Large intestine (tissue), 3 donors: ENCODE data around the gene PRDM15. TPM values are rescaled to one million over a fixed set of nuclear protein-coding genes. Genes with fewer than 3 reads are reported as not detected.

Source experiments
- DNase-seq, 2 donors: peaks; one replicate each; pipeline versions ENCODE4 v3.0.0 to v3.0.0-alpha.2; 2013
- H3K27ac ChIP-seq: one replicate; pipeline ENCODE4 v1.5.1; 2013; ENCODE audit warnings: low read length
- H3K27me3 ChIP-seq: 2 replicates; pipeline ENCODE4 v1.6.1; 2013; ENCODE audit warnings: low read length; ENCODE audit not compliant: control insufficient read depth, insufficient read depth
- H3K36me3 ChIP-seq: 2 replicates; pipeline ENCODE4 v1.6.1; 2013; ENCODE audit warnings: low read length; ENCODE audit not compliant: control insufficient read depth, insufficient read depth
- H3K4me1 ChIP-seq: one replicate; pipeline ENCODE4 v1.6.1; 2013; ENCODE audit warnings: low read length; ENCODE audit not compliant: control insufficient read depth, insufficient read depth
- H3K4me3 ChIP-seq: one replicate; pipeline ENCODE4 v1.5.1; 2013; ENCODE audit warnings: low read length
- H3K9me3 ChIP-seq: one replicate; pipeline ENCODE4 v1.6.1; 2013; ENCODE audit warnings: mild to moderate bottlenecking, low read depth, low read length, moderate library complexity; ENCODE audit not compliant: control insufficient read depth
- WGBS: methylation state at CpG from one replicate; pipeline ENCODE4 v1.1.5; 2013; ENCODE audit warnings: low lambda C conversion rate; ENCODE audit not compliant: insufficient coverage; 5-methylcytosine and 5-hydroxymethylcytosine counted together
- polyA plus RNA-seq: library from polyadenylated mRNA; unstranded; fragments of 120-200 nt; gene quantifications from one replicate; pipeline ENCODE4 v1.2.1, GENCODE V29; 2013

The PRDM15 gene
- polyA plus RNA-seq, 1 donor = 6.0 TPM

DNA sequence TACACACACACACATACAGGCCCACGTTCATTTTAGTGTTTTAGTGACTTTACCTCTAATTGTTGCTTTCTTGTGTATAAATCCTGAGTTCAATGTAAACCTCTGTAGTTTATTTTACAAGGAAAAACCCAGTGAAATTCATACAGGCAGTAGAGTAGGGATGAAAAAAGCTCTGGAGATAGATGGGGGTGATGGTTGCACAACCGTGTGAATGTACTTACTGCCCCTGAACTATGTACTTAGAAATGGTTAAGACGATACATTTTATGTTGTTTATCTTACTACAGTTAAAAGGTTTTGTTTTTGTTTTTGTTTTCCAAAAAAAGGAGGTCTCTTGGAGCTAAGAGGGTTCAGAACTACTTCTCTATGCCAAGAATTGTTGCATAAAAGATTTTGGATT is 29.7 kb upstream of the PRDM15 start:
- Histone ChIP-seq H3K27ac (no peak overlapping the region), H3K9me3 (peaks cover 2% of the 10 kb centered on the region), H3K4me3 (no peak overlapping the region), H3K4me1 (no peaks in the 10 kb centered on the region), H3K27me3 (no peaks in the 10 kb centered on the region), H3K36me3 (peaks cover 58% of the 10 kb centered on the region)
- no CpG with 5 or more reads among the region's 3 CpGs for WGBS
- no peak for DNase-seq

DNA sequence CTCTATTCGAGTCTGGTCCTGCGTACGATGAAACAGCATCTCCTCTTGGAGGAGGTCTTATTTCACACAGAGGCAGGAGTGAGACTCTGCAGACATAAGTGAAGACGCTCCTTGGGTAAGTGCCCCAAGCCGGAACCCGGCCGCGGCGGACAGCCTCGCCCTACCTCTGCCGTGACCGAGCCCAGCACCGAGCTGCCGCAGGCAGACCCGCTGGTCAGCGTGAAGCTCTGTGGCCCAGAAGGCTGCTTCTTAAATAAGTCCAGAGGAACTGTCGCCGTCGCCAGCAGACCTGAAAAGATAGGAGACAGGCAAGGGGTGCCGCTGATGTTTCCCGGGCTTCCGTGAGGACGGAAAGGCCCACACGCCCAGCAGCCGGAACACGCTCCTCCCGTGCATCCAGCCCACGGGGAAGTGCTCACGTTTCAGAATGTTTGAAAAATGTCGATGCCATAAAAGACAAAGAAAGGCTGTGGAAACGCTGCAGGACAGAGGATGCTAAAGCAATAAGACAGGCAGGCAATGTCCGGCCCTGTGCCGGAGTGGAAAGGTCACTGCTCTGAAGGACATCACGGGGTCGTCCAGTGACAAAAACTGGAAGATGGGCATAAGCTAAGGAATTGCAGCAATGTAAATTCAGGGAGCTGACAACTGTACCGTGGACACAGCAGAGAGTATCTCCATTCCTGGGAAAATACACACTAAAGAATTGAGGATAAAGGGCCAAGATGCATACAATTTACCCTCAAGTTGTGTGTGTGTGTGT is 28.5 kb upstream of the PRDM15 start:
- no peaks in the 10 kb centered on the region for H3K27me3 ChIP-seq
- H3K4me3 ChIP-seq = no peak overlapping the region
- H3K27ac ChIP-seq = no peak overlapping the region
- no peaks in the 10 kb centered on the region for H3K4me1 ChIP-seq
- 100% methylated on average over 4 of the region's 36 CpGs for WGBS
- H3K36me3 ChIP-seq = peaks cover 49% of the 10 kb centered on the region
- no peak for DNase-seq
- H3K9me3 ChIP-seq = peaks cover 2% of the 10 kb centered on the region

DNA sequence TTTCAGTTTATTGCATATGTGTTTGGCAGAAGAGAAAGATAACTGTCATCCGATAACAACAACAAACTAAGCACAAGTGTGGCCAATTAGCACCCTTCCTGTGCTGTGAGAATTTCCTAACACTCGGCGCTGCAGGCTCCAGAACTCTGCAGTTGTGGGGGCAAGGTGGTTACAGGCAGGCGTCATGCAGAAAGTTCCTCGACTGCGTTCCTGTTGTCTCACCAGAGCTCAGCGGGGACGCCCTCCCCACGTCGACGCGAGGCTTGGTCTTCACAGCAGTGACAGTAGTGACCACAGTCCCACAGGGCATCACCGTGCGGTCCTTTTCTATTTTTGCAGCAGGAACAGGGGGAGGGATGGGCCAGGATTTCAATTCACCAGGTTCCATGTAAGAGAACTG is 27.6 kb upstream of the PRDM15 start:
- H3K27me3 ChIP-seq = no peaks in the 10 kb centered on the region
- WGBS = no CpG with 5 or more reads among the region's 14 CpGs
- H3K9me3 ChIP-seq = peaks cover 2% of the 10 kb centered on the region
- H3K4me3 ChIP-seq = no peak overlapping the region
- no peak for DNase-seq
- no peaks in the 10 kb centered on the region for H3K4me1 ChIP-seq
- H3K27ac ChIP-seq = no peak overlapping the region
- H3K36me3 ChIP-seq = peaks cover 49% of the 10 kb centered on the region

DNA sequence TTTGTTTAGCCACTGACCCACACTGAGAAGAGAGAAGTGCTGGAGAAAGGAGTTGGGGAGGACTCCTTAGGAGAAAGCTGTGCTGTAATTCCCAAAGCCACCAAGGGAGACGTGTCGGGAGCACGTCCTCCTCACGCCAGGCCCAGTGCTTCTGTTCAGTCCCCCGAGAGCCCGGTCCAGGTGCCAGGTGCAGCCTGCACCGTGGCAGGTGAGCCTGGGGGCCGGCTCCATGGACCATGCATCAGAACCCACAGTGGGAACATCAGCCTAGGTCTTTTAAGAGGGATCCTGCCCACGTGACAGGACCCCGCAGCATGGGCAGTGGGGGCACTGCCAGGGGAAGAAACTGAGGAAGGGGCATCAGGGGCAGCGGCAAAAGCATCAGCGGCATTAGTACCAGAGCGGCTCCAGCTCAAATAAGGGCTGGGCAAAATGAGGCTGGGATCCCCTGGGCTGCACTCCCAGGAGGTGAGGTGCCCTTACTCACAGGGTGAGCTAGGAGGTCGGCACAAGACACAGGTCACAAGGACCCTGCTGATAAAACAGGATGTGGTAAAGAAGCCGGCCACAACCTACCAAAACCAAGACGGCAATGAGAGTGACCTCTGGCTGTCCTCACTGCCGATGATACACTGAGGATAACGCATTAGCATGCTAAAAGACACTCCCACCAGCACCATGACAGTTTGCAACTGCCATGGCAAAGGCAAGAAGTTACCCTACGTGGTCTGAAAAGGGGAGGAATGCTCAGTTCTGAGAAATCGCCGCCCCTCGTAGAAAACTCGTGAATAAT is 24.6 kb upstream of the PRDM15 start:
- H3K36me3 ChIP-seq = peaks cover 44% of the 10 kb centered on the region

DNA sequence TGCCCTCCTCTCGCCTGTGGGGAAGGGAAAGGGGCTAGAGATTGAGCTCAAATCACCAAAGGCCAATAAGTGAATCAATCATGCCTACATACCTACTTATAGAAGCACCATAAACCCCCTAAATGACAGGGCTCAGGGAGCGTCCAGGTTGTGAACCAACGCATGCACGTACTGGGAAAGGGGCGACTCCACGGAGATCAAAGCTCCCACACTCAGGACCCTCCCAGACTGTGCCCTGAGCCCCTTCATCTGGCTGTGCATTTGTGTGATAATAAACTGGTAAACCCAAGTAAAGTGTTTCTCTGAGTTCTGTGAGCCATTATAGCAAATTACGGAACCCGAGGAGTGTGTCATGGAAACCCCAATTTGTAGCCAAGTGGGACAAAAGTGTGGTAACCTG is 23.8 kb upstream of the PRDM15 start:
- peaks cover 47% of the 10 kb centered on the region for H3K36me3 ChIP-seq

More for the DNA sequence above, 24.6 kb upstream of the PRDM15 start:
- Histone ChIP-seq H3K27ac (no peak overlapping the region), H3K4me3 (no peak overlapping the region), H3K4me1 (no peaks in the 10 kb centered on the region), H3K9me3 (peaks cover 2% of the 10 kb centered on the region), H3K27me3 (no peaks in the 10 kb centered on the region)
- WGBS = no CpG with 5 or more reads among the region's 23 CpGs
- DNase-seq = no peak

DNA sequence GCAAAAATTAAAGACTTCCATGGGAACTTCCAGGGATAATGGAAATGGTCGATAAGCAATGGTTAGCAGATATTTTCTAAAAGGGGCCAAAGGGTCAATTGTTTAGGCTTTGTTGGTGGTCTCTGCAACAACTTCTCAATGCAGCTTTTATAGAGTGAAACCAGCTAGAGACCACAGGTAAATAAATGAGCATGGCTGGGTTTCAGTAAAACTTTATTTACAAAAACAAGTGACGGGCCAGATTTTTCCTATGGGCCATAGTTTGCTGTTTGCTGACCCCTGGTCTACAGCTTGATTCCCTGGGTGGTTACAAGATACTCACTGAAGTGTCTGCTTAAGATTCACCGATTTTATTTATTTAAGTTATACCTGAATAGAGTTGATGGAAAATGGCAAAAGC is 22.6 kb upstream of the PRDM15 start:
- no peak overlapping the region for H3K4me3 ChIP-seq
- no peak for DNase-seq
- H3K9me3 ChIP-seq = no peaks in the 10 kb centered on the region
- H3K4me1 ChIP-seq = no peaks in the 10 kb centered on the region
- H3K36me3 ChIP-seq = peaks cover 39% of the 10 kb centered on the region
- no peak overlapping the region for H3K27ac ChIP-seq
- H3K27me3 ChIP-seq = no peaks in the 10 kb centered on the region
- 83% methylated on average over 1 of the region's 3 CpGs for WGBS

More for the DNA sequence above, 23.8 kb upstream of the PRDM15 start:
- Histone ChIP-seq H3K4me1 (no peaks in the 10 kb centered on the region), H3K27ac (no peak overlapping the region), H3K27me3 (no peaks in the 10 kb centered on the region), H3K9me3 (peaks cover 2% of the 10 kb centered on the region), H3K4me3 (no peak overlapping the region)
- no peak for DNase-seq
- WGBS = no CpG with 5 or more reads among the region's 8 CpGs

DNA sequence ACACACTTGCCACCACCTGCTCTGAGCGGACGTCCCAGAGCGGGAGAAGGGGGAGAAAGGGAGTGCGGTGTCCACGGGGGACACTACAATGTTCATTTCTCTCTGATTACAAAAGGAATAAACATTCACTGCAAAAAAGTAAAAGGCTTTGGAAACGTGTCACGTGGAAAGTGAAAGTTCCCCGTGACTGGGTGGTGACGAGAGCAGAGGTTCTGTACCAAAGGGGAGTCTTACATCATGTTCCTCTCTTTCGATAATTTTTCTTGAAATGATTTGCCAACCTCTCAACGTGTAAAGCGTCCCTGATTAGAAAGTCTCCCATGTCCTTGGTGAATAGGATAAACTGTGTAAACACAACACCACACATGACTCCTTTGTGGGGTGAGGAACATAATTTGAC is 22.0 kb upstream of the PRDM15 start:
- Histone ChIP-seq H3K4me3 (no peak overlapping the region), H3K9me3 (no peaks in the 10 kb centered on the region), H3K27me3 (no peaks in the 10 kb centered on the region), H3K27ac (no peak overlapping the region), H3K36me3 (peaks cover 37% of the 10 kb centered on the region), H3K4me1 (no peaks in the 10 kb centered on the region)
- no peak for DNase-seq
- 100% methylated on average over 1 of the region's 12 CpGs for WGBS

DNA sequence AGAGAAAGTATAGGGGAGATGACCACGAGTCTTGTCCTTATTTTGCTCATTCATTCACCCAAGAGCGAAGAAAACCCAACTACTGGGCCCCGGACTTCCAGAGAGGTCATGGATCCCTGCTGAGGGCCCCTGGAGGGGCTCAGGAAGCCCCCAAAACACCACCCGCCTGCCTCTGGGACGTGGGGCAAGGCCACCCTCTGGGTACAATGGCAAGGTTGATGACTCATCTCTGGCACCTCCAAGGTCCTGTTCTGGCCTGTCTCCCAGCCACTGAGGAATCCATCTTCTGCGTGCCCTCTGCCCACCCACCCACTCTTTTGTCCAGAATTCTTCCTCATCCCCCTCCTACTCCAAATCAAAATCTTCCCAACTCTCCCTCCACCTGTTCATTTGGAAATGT is 21.3 kb upstream of the PRDM15 start:
- Histone ChIP-seq H3K27me3 (no peaks in the 10 kb centered on the region), H3K4me3 (no peak overlapping the region), H3K9me3 (no peaks in the 10 kb centered on the region), H3K36me3 (peaks cover 30% of the 10 kb centered on the region), H3K27ac (no peak overlapping the region), H3K4me1 (no peaks in the 10 kb centered on the region)
- no peak for DNase-seq
- WGBS = no CpG with 5 or more reads among the region's 6 CpGs

DNA sequence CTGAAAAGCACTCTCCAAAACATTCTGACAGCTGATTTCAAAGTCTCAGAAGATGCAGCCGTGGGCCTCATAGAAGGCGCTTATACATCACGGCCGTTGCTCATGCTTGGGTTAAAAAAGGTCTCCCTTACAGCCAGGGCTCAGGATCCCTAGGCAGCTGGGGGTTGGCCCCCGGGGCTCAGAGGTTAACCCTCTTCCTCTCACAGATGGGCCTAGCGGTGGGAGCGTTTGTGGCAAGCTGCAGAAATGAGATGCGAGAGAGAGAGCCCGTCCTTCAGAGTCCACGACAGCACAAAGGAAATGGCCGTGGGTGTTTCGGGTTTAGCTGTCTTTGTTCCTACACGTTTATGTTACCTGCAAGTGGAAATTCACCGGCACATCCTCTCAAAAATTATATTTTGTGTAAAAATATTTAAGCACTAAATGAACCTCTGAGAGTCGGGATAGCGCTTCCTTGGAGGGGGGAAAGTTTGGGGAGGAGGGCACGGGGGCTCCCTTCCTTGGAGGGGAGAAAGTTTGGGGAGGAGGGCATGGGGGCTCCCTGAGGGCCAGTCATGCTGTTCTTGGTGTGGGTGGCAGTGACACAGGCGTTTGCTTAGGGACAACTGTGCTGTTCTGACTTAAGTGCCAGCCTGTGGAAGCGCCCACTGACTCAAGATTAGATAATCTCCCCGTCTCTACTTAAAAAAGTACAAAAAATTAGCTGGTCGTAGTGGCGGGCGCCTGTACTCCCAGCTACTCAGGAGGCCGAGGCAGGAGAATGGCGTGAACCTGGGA is 20.5 kb upstream of the PRDM15 start:
- H3K9me3 ChIP-seq = no peaks in the 10 kb centered on the region
- 93% methylated on average over 3 of the region's 25 CpGs for WGBS
- no peaks in the 10 kb centered on the region for H3K27me3 ChIP-seq
- H3K4me1 ChIP-seq = no peaks in the 10 kb centered on the region
- peaks cover 29% of the 10 kb centered on the region for H3K36me3 ChIP-seq
- H3K27ac ChIP-seq = no peak overlapping the region
- H3K4me3 ChIP-seq = no peak overlapping the region
- no peak for DNase-seq

DNA sequence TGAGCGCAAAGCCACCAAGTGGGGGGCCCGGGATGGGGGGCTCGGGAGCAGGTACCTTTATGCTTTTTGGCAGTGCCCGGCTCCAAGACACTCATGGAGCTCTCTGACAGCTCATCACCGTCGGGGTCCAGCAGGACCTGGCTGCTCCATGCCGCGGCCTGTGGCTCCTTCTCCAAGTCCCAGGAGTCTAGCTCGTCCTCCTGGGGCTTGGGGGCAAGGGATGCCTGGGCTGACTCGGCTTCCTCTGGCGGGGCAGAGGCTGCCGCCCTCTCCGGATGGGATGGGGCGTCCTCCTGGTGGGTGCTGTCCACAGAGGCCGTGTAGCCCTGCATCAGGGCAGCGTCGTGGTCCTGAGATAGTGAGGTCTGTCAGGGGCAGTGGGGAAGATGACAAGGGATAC is 19.9 kb upstream of the PRDM15 start:
- no CpG with 5 or more reads among the region's 17 CpGs for WGBS
- Histone ChIP-seq H3K27me3 (no peaks in the 10 kb centered on the region), H3K4me3 (no peak overlapping the region), H3K4me1 (no peaks in the 10 kb centered on the region), H3K27ac (no peak overlapping the region), H3K36me3 (peaks cover 29% of the 10 kb centered on the region), H3K9me3 (no peaks in the 10 kb centered on the region)
- no peak for DNase-seq
